ENCODE data around the gene RER1.
"Not testable (repeated sequence)": the region's sequence is repeated elsewhere in the genome, so short reads cannot be mapped to it uniquely, and the experiment has no call there.

The RER1 gene

GRCh38 chr1:2427976-2428375, 36.3 kb downstream of the RER1 start:
- DNase-seq (ENCODE audit: low read depth, low spot score): no peak

DNA sequence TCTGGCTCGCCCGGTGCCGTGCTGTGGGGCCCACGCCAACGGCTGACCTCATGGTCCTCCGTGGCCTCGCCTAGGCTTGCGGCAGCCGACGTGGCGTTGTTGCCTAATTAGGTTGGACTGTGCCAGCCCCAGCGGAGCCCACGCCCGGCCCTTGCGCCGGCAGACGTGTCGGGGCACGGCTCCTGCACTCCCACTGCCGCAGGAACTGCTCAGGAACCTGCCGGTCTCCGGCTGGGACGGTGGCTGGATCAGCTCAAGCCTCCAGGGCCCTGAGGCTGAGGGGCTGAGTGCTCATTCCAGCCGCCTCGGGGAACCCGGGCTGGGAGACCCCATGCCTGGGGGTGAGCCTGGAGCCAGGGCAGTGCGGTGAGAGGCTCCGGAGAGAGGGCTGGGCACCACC, 36.8 kb downstream of the RER1 start:
- no peak for DNase-seq (ENCODE audit: low read depth, low spot score)

DNA sequence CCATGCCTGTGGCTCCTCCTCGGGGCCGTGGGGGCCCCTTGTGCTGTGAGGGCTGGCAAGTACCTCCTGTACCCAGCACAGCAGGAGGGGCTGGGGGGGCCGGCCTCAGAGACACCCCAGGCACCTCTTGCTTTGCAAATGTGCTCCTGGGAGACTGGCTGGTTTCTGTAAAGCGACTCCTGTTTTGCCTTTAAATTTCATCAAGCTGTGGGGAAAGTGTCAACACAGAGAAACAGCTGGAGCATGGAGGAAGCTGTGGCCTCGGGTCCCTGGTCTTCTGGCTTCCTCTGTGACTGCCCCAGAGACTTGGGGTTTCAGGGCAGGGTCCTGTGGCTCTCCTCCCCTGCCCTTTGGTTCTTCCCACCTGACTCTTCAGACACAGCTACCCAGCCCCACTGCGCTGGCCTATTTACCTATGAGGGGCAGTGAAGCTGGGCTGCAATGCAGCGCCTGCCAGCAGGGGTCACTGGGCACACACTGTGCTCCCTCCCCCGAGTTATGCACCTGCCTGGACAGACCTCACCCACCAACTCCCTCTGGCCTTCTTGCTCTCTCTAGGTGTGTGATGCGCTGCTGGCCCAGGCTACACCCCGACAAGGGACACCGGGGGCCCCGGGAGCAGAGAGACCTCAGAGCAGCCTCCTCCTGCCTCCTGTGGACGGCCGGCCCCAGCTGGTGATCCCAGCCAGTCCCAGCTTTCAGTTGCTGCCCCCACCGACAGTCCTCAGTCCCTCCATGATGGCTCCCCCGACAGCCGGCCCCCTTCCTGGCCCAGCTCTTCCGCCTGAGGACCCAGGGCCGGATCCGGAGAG, 38.3 kb downstream of the RER1 start:
- DNase-seq (ENCODE audit: low read depth, low spot score): no peak

DNA sequence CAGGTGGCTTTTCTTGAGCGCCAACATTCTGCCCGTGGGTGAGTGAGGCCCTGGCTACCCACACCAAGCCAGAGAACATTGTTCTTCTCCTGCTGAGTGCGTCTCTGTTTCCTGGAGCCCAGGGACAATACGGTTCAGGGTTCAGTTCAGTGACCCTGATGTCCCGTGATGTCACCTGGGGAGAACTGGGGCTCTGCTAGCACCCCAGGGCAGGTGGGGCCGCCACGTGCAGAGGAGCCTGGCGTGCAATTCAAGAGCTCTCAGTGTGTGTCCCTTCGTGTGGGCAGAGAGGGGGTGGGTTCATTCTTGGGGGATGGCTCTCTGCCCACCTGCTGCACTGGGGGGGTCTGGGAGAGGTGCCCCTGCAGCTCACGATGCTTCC, 38.9 kb downstream of the RER1 start:
- DNase-seq (ENCODE audit: low read depth, low spot score): no peak

DNA sequence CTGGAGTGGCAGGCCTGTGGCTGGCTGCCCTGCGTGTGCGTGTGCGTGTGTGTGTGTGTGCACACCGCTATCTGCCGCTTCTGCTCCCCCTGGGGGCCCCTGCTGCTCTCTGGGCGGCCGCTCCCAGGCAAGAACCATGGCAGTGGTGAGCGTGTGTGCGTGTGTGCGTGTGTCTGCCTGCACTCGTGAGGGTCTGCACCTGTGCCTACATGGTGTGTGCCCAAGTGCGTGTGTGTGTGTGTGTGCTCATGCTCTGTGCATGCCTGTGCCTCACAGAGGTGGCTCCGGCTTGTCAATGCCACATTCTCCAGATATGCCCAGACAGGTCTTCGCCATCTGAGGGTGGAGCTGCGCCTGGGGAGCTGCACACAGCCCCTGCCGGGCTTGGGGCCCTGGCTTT, 39.5 kb downstream of the RER1 start:
- DNase-seq (ENCODE audit: low read depth, low spot score): no peak

GRCh38 chr1:2431518-2431917, 39.9 kb downstream of the RER1 start:
- DNase-seq (ENCODE audit: low read depth, low spot score): no peak

GRCh38 chr1:2432441-2432844, 40.8 kb downstream of the RER1 start:
- no peak for DNase-seq (ENCODE audit: low read depth, low spot score)

DNA sequence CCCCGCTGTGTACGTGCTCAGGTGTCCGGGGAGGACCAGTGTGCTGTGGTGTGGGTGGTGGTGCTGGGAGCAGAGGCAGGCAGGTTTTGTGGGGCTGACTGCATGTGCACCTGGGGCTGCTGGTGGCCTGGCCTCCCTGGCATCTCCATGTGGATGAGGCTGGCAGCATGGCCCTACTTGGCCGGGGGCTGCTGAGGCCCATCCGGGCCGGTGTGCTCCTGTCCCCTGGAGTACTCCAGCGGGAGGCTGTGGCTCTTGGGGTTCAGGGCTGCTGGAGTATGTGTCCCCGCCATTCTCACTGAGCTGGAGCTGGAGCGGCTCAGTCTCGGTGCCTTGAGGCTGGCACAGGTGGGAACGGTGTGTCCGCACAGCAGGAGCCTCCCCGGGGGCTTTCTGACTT, 41.6 kb downstream of the RER1 start:
- DNase-seq (ENCODE audit: low read depth, low spot score): no peak

- no peak for DNase-seq (ENCODE audit: low read depth, low spot score)
Observed at GRCh38 chr1:2433936-2434655, 42.5 kb downstream of the RER1 start.

DNA sequence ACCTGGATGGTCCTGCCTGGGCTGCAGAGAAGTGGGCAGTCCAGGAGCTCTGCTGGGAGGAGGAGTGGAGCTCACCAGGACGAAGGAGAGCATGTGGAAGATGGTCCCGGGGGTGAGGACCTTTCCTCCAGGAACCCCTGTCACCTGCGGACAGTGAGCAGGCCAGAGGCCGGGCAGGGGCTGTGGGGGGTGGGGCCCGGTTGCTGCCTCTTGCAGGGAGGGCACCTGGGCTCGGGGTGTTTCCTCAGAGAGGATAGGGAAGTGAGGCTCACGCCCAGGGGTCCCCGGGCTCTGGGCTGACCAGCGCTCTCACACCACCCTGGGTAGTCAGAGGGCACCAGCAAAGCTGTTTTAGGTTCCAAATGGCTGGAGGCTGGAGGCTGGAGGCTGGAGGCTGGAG, 43.5 kb downstream of the RER1 start:
- DNase-seq (ENCODE audit: low read depth, low spot score): no peak

DNA sequence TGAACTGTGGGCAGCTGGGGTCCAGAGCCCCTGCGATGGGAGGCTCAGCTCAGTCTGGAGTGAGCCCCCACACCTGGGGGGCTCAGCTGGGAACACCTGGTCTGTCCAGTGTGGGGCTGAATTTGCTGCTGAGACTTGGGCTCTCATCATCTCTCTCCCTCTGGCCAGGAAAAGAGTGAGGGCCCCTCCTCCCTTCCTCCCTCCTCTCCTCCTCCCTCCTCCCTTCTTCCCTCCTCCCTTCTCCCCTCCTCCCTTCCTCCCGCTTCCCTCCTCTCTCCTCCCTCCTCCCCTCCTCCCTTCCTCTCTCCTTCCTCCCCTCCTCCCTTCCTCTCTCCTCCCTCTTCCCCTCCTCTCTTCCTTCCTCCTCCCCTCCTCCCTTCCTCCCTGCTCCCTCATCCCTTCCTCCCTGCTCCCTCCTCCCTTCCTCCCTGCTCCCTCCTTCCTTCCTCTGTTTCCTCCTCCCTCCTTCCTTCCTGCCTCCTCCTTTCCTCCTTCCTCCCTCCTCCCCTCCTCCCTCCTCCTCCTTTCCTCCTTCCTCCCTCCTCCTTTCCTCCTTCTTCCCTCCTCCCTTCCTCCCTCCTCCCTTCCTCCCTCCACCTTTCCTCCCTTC, 44.2 kb downstream of the RER1 start:
- no peak for DNase-seq (ENCODE audit: low read depth, low spot score)

GRCh38 chr1:2436876-2437275, 45.2 kb downstream of the RER1 start:
- DNase-seq (ENCODE audit: low read depth, low spot score): no peak

DNA sequence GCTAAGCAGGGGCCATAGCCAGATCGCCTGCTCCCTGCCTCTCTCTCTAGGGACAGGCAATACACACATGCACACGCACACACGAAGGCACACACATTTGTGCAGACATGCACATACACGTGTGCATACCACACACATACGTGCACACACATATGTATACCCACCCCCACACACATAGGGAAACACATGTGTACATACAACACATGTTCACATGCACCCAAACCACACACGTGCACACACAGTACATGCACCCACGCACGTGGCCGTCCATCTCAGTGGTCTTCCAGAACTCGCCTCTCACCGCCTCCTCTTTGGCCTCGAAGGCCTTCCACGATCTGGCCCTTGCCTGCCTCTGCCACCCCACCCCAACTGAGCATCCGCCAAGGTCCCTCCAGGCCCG, 46.0 kb downstream of the RER1 start:
- DNase-seq (ENCODE audit: low read depth, low spot score): no peak

GRCh38 chr1:2438038-2438437, 46.4 kb downstream of the RER1 start:
- no peak for DNase-seq (ENCODE audit: low read depth, low spot score)

DNA sequence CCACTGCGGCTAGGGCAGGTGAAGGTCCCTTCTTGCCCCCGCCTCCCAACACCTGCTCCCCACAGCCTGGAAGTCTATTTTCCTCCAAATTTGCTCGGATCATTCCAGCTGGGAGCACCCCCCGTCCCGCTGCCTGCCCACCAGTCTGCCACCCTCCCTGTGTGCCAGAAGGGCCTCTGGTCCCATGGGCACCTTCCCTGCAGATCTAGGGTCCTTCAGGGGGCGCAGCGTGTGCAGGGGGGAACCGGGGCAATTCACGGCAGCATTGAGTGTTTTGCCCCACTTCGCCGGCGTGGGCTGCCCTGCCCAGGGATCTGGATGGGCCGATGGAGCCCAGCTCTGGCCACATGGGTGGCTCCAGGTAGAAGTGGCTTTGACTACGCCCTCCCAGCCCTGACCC, 47.0 kb downstream of the RER1 start:
- DNase-seq (ENCODE audit: low read depth, low spot score): no peak

DNA sequence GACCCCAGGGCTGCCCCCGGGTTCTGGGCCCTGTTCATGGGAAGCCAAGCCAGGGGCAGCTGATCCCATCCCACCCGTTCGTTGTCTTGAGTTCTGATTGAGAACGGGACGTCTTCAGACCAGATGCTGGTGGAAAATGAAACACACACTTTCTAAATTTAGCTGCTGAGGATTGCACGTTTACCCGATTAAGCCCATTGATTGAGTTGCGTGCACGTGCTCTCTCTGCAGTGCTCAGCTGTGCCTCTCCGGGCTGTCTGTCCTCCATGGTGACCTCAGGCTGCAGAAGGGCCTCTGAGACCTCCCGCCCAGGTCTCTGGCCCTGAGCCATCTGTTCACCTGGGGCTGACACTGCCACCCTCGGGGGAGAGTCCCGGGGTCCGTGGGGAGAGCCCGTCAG, 47.7 kb downstream of the RER1 start:
- DNase-seq (ENCODE audit: low read depth, low spot score): no peak

DNA sequence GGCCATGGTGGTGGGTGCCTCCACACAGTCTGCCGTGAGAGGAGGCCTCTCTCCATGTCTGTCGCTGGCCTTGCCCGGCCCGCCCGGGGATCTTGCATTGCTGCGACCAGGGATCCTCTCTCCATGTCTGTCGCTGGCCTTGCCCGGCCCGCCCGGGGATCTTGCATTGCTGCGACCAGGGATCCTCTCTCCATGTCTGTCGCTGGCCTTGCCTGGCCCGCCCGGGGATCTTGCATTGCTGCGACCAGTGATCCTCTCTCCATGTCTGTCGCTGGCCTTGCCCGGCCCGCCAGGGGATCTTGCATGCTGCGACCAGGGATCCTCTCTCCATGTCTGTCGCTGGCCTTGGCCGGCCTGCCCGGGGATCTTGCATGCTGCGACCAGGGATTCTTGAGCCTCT, 48.7 kb downstream of the RER1 start:
- not testable (repeated sequence) for DNase-seq (ENCODE audit: low read depth, low spot score)

DNA sequence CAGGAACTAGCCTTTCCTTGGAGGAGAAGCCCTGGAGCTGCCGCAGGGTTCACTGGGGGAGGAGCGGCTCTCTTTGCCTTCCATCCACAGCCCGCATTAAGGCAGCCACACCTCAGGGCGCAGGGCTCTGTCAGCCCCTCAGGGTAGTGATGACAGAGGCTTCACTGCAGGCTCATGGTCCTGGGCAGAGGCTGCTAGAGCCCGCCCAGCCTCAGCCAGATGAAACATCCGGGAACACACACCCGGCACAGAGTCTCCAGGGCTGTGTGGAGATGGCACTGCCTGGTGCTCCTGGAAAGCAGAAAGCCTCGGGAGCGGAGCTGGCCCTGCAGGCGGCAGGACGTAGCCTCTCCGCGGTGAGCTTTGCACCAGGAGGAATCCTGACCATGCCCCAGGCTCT, 50.1 kb downstream of the RER1 start:
- no peak for DNase-seq (ENCODE audit: low read depth, low spot score)

- no peak for DNase-seq (ENCODE audit: low read depth, low spot score)
Observed at GRCh38 chr1:2442661-2443060, 51.0 kb downstream of the RER1 start.

DNA sequence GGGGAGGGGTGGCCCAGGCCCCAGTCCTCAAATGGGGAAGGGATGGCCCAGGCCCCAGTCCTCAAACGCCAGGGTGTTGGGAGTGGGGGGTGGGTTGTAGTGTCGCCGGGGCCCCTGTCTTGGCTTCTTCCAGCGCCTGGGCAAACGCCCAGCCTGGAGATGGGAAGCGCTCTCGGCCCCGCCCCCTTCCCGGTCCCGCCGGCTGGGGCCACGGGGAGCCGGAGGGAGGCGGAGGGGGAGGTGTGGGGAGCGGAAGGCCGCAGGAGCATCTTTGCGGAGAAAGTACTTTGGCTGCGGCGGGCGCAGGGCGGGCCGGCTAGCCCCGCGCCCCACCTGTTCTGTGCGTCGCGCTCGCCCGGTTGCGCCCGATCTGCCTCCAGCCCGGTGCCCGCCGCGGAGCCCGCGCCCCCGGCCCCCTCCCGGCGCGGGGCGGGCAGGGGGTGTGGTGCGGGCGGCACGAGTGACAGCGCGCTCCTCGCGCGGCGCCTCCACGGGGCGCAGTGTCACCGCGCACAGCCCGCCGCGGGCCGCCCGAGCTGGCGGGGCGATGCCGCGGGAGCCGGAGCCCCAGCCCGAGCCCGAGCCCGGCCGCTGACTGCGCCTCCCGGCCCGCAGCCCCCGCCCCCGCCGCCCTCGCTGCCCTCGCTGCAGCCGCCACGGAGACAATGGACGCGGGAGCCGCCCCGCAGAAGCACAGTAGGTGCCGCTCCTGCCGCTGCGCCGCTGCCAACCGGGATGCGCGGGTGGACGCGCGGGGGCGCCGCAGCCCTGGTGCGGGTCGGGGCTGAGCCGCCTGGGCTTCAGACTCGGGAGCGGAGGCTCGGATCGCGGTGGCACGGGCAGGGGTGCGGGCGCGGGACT, 51.9 kb downstream of the RER1 start:
- peak; percentile 53 for DNase-seq (ENCODE audit: low read depth, low spot score)

GRCh38 chr1:2444138-2444591, 52.5 kb downstream of the RER1 start:
- DNase-seq (ENCODE audit: low read depth, low spot score): no peak
